ENCODE measurements around the gene EYA2.
A peak's percentile ranks its signal among the peaks of the same experiment; 100 is the strongest.
"Not testable (repeated sequence)": the region's sequence is repeated elsewhere in the genome, so short reads cannot be mapped to it uniquely, and the experiment has no call there.

Gene EYA2

GRCh38 chr20:47206552-47206951 is 311.9 kb downstream of the EYA2 start:
- H3K4ac ChIP-seq (ENCODE audit: low read length); H3K27me3 ChIP-seq (ENCODE audit: control insufficient read depth in 3 of 3, insufficient read depth in 3 of 3, low read depth in 1 of 3, low read length in 3 of 3): not testable (repeated sequence)

GRCh38 chr20:47206962-47207641 is 312.5 kb downstream of the EYA2 start:
- Histone ChIP-seq H2BK5ac (ENCODE audit: low read length) (no peak overlapping the region), H2BK15ac (ENCODE audit: low read length) (no peak overlapping the region)
- WGBS, 2 donors (ENCODE audit: extremely low coverage in 2 of 2, insufficient read length in 2 of 2, insufficient replicate concordance in 1 of 2) = no CpG with 5 or more reads among the region's 9 CpGs

More at GRCh38 chr20:47206552-47206951, 311.9 kb downstream of the EYA2 start:
- not testable (repeated sequence) for H3K4me1 ChIP-seq (ENCODE audit: control insufficient read depth in 2 of 2, insufficient read depth in 1 of 2, low read depth in 1 of 2, low read length in 2 of 2); H3K27ac ChIP-seq (replicated peaks; ENCODE audit: low read length); H2AFZ ChIP-seq (ENCODE audit: low read length); H2BK5ac ChIP-seq (ENCODE audit: low read length); H3K9me3 ChIP-seq (replicated peaks in 1 of 2; ENCODE audit: control insufficient read depth in 2 of 2, insufficient read depth in 1 of 2, low read depth in 1 of 2, low read length in 2 of 2); H4K91ac ChIP-seq (ENCODE audit: low read depth, low read length, poor library complexity); H3K18ac ChIP-seq (ENCODE audit: low read length); H3K4me2 ChIP-seq (ENCODE audit: insufficient read depth, low read length, poor library complexity, severe bottlenecking); H2BK15ac ChIP-seq (ENCODE audit: low read length); H2AK5ac ChIP-seq (ENCODE audit: low read depth, low read length); H3K4me3 ChIP-seq (ENCODE audit: low read length in 2 of 2); H3K14ac ChIP-seq (ENCODE audit: low read length); H4K8ac ChIP-seq (ENCODE audit: low read depth, low read length); H2BK12ac ChIP-seq (ENCODE audit: low read length); H3K23ac ChIP-seq (ENCODE audit: low read depth, low read length, poor library complexity); H3K9ac ChIP-seq (ENCODE audit: low read depth, low read length, poor library complexity); DNase-seq (ENCODE audit: low spot score); H3K79me1 ChIP-seq (ENCODE audit: low read depth, low read length); H2BK120ac ChIP-seq (ENCODE audit: low read depth, low read length)
- no CpG with 5 or more reads among the region's 10 CpGs for WGBS, 2 donors (ENCODE audit: extremely low coverage in 2 of 2, insufficient read length in 2 of 2, insufficient replicate concordance in 1 of 2)
- peaks cover 21 to 45% of the 10 kb centered on the region in 2 donors for H3K36me3 ChIP-seq (replicated peaks in 1 of 2; ENCODE audit: control insufficient read depth in 2 of 2, insufficient read depth in 2 of 2, low read length in 2 of 2)

DNA sequence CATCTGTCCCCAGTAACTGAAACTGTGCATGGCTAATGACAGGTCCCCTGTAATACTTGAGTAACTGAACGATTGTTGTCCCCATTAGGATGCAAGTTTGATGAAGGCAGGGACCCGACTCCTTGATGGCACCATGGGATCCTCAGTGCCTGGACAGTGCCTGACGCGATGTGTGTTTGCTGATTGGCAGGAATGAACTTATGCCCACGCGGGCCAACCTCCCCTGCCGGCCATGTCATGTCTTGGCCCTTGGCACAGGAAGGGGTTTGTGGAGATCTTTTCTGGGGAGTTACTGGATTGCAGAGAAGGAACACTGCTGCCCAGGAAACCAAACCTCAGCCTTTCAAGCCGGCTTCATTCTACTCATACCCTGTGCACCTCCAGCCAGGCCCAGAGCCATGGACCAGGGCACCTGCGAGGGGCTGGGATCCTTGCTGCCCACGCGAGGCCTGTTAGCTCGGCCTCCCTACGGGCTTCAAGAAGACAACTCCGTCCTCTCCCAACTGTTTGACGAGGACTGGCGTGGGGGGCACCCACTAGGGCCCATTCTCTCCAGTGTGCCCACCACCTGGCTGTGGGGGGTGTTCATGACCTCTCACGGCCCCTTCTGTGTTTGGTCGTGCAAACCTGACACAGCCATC is 314.0 kb downstream of the EYA2 start:
- no peak overlapping the region for H2BK5ac ChIP-seq (ENCODE audit: low read length)
- H2BK120ac ChIP-seq (ENCODE audit: low read depth, low read length) = no peak overlapping the region
- no peak overlapping the region for H3K27ac ChIP-seq (replicated peaks; ENCODE audit: low read length)
- no peak overlapping the region for H2BK12ac ChIP-seq (ENCODE audit: low read length)
- H4K8ac ChIP-seq (ENCODE audit: low read depth, low read length) = no peak overlapping the region
- no peak overlapping the region for H3K9ac ChIP-seq (ENCODE audit: low read depth, low read length, poor library complexity)
- no peak overlapping the region for H3K4me3 ChIP-seq (ENCODE audit: low read length in 2 of 2)
- no peak overlapping the region for H3K4ac ChIP-seq (ENCODE audit: low read length)
- WGBS, 2 donors (ENCODE audit: extremely low coverage in 2 of 2, insufficient read length in 2 of 2, insufficient replicate concordance in 1 of 2) = no CpG with 5 or more reads among the region's 18 CpGs
- no peaks in the 10 kb centered on the region for H3K79me1 ChIP-seq (ENCODE audit: low read depth, low read length)
- H2AK5ac ChIP-seq (ENCODE audit: low read depth, low read length) = no peak overlapping the region
- H3K36me3 ChIP-seq (replicated peaks in 1 of 2; ENCODE audit: control insufficient read depth in 2 of 2, insufficient read depth in 2 of 2, low read length in 2 of 2) = peaks cover 39 to 66% of the 10 kb centered on the region in 2 donors
- no peaks in the 10 kb centered on the region for H3K9me3 ChIP-seq (replicated peaks in 1 of 2; ENCODE audit: control insufficient read depth in 2 of 2, insufficient read depth in 1 of 2, low read depth in 1 of 2, low read length in 2 of 2)
- H3K18ac ChIP-seq (ENCODE audit: low read length) = no peak overlapping the region
- no peaks in the 10 kb centered on the region for H3K27me3 ChIP-seq (ENCODE audit: control insufficient read depth in 3 of 3, insufficient read depth in 3 of 3, low read depth in 1 of 3, low read length in 3 of 3)
- H3K4me2 ChIP-seq (ENCODE audit: insufficient read depth, low read length, poor library complexity, severe bottlenecking) = no peak overlapping the region
- no peak overlapping the region for H3K14ac ChIP-seq (ENCODE audit: low read length)
- H3K4me1 ChIP-seq (ENCODE audit: control insufficient read depth in 2 of 2, insufficient read depth in 1 of 2, low read depth in 1 of 2, low read length in 2 of 2) = peaks cover 0 to 8% of the 10 kb centered on the region in 2 donors
- DNase-seq (ENCODE audit: low spot score) = no peak
- no peak overlapping the region for H2AFZ ChIP-seq (ENCODE audit: low read length)
- H2BK15ac ChIP-seq (ENCODE audit: low read length) = no peak overlapping the region
- no peak overlapping the region for H4K91ac ChIP-seq (ENCODE audit: low read depth, low read length, poor library complexity)
- peak overlapping the region; percentile 18 for H3K23ac ChIP-seq (ENCODE audit: low read depth, low read length, poor library complexity)

More at GRCh38 chr20:47206962-47207641, 312.5 kb downstream of the EYA2 start:
- H3K36me3 ChIP-seq (replicated peaks in 1 of 2; ENCODE audit: control insufficient read depth in 2 of 2, insufficient read depth in 2 of 2, low read length in 2 of 2) = peaks cover 27 to 50% of the 10 kb centered on the region in 2 donors
- H3K9ac ChIP-seq (ENCODE audit: low read depth, low read length, poor library complexity) = no peak overlapping the region
- no peak overlapping the region for H3K14ac ChIP-seq (ENCODE audit: low read length)
- no peak overlapping the region for H3K23ac ChIP-seq (ENCODE audit: low read depth, low read length, poor library complexity)
- peak; percentile 8 for DNase-seq (ENCODE audit: low spot score)
- H3K4me2 ChIP-seq (ENCODE audit: insufficient read depth, low read length, poor library complexity, severe bottlenecking) = no peak overlapping the region
- no peaks in the 10 kb centered on the region for H3K27me3 ChIP-seq (ENCODE audit: control insufficient read depth in 3 of 3, insufficient read depth in 3 of 3, low read depth in 1 of 3, low read length in 3 of 3)
- H3K4me3 ChIP-seq (ENCODE audit: low read length in 2 of 2) = no peak overlapping the region
- H4K91ac ChIP-seq (ENCODE audit: low read depth, low read length, poor library complexity) = no peak overlapping the region
- H2BK12ac ChIP-seq (ENCODE audit: low read length) = no peak overlapping the region
- no peak overlapping the region for H4K8ac ChIP-seq (ENCODE audit: low read depth, low read length)
- H2AK5ac ChIP-seq (ENCODE audit: low read depth, low read length) = no peak overlapping the region
- no peak overlapping the region for H3K27ac ChIP-seq (replicated peaks; ENCODE audit: low read length)
- H3K79me1 ChIP-seq (ENCODE audit: low read depth, low read length) = no peaks in the 10 kb centered on the region
- H2AFZ ChIP-seq (ENCODE audit: low read length) = no peak overlapping the region
- peak overlapping the region; percentile 25 for H3K18ac ChIP-seq (ENCODE audit: low read length)
- no peak overlapping the region for H2BK120ac ChIP-seq (ENCODE audit: low read depth, low read length)
- peaks cover 0 to 8% of the 10 kb centered on the region in 2 donors for H3K4me1 ChIP-seq (ENCODE audit: control insufficient read depth in 2 of 2, insufficient read depth in 1 of 2, low read depth in 1 of 2, low read length in 2 of 2)
- H3K9me3 ChIP-seq (replicated peaks in 1 of 2; ENCODE audit: control insufficient read depth in 2 of 2, insufficient read depth in 1 of 2, low read depth in 1 of 2, low read length in 2 of 2) = no peaks in the 10 kb centered on the region
- H3K4ac ChIP-seq (ENCODE audit: low read length) = no peak overlapping the region

DNA sequence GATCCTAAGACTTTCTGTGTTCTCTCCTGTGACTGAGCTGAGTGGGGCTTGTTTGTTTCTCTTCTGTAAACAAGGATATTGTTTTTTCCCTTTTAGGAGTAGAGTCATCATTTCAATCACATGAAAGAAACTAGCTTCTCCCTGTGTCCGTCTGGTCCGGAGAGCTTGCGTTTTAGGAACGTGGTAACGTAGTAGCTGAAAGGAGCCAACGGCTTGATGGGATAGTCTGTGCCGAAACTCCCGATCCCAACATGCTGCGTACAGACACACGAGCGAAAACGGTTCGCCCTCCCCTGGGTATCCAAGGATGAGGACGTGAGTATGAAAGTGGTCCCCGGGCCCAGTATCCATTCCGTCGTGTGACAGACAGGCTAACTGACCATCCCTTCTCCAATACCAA is 315.3 kb downstream of the EYA2 start:
- no peak overlapping the region for H2AFZ ChIP-seq (ENCODE audit: low read length)
- H3K23ac ChIP-seq (ENCODE audit: low read depth, low read length, poor library complexity) = no peak overlapping the region
- no peak overlapping the region for H3K14ac ChIP-seq (ENCODE audit: low read length)
- no peak overlapping the region for H3K4me3 ChIP-seq (ENCODE audit: low read length in 2 of 2)
- no peak overlapping the region for H3K4me2 ChIP-seq (ENCODE audit: insufficient read depth, low read length, poor library complexity, severe bottlenecking)
- H4K91ac ChIP-seq (ENCODE audit: low read depth, low read length, poor library complexity) = no peak overlapping the region
- H3K27me3 ChIP-seq (ENCODE audit: control insufficient read depth in 3 of 3, insufficient read depth in 3 of 3, low read depth in 1 of 3, low read length in 3 of 3) = no peaks in the 10 kb centered on the region
- H2BK5ac ChIP-seq (ENCODE audit: low read length) = no peak overlapping the region
- peaks cover 0 to 8% of the 10 kb centered on the region in 2 donors for H3K4me1 ChIP-seq (ENCODE audit: control insufficient read depth in 2 of 2, insufficient read depth in 1 of 2, low read depth in 1 of 2, low read length in 2 of 2)
- H2BK12ac ChIP-seq (ENCODE audit: low read length) = no peak overlapping the region
- no peak overlapping the region for H2BK120ac ChIP-seq (ENCODE audit: low read depth, low read length)
- peaks cover 44 to 79% of the 10 kb centered on the region in 2 donors for H3K36me3 ChIP-seq (replicated peaks in 1 of 2; ENCODE audit: control insufficient read depth in 2 of 2, insufficient read depth in 2 of 2, low read length in 2 of 2)
- no CpG with 5 or more reads among the region's 17 CpGs for WGBS, 2 donors (ENCODE audit: extremely low coverage in 2 of 2, insufficient read length in 2 of 2, insufficient replicate concordance in 1 of 2)
- DNase-seq (ENCODE audit: low spot score) = no peak
- H2BK15ac ChIP-seq (ENCODE audit: low read length) = no peak overlapping the region
- peak overlapping the region; percentile 34 for H3K9ac ChIP-seq (ENCODE audit: low read depth, low read length, poor library complexity)
- H3K79me1 ChIP-seq (ENCODE audit: low read depth, low read length) = no peaks in the 10 kb centered on the region
- no peaks in the 10 kb centered on the region for H3K9me3 ChIP-seq (replicated peaks in 1 of 2; ENCODE audit: control insufficient read depth in 2 of 2, insufficient read depth in 1 of 2, low read depth in 1 of 2, low read length in 2 of 2)
- H4K8ac ChIP-seq (ENCODE audit: low read depth, low read length) = no peak overlapping the region
- no peak overlapping the region for H3K18ac ChIP-seq (ENCODE audit: low read length)
- H3K27ac ChIP-seq (replicated peaks; ENCODE audit: low read length) = no peak overlapping the region
- H3K4ac ChIP-seq (ENCODE audit: low read length) = no peak overlapping the region
- no peak overlapping the region for H2AK5ac ChIP-seq (ENCODE audit: low read depth, low read length)

Measured in neuronal stem cell (in vitro differentiated cells).